HG02642 (cell line): ENCODE results near the gene HPS4.
A peak's percentile ranks its signal among the peaks of the same experiment; 100 is the strongest.
"Not testable (repeated sequence)": the region's sequence is repeated elsewhere in the genome, so short reads cannot be mapped to it uniquely, and the experiment has no call there.

ENCODE experiments used
- ATAC-seq: cut with Tn5 transposase; IDR thresholded peaks from one replicate; pipeline ENCODE4 v1.9.1; 2021; ENCODE audit warnings: mild to moderate bottlenecking; ENCODE audit not compliant: unreplicated experiment, poor library complexity

Gene HPS4

DNA sequence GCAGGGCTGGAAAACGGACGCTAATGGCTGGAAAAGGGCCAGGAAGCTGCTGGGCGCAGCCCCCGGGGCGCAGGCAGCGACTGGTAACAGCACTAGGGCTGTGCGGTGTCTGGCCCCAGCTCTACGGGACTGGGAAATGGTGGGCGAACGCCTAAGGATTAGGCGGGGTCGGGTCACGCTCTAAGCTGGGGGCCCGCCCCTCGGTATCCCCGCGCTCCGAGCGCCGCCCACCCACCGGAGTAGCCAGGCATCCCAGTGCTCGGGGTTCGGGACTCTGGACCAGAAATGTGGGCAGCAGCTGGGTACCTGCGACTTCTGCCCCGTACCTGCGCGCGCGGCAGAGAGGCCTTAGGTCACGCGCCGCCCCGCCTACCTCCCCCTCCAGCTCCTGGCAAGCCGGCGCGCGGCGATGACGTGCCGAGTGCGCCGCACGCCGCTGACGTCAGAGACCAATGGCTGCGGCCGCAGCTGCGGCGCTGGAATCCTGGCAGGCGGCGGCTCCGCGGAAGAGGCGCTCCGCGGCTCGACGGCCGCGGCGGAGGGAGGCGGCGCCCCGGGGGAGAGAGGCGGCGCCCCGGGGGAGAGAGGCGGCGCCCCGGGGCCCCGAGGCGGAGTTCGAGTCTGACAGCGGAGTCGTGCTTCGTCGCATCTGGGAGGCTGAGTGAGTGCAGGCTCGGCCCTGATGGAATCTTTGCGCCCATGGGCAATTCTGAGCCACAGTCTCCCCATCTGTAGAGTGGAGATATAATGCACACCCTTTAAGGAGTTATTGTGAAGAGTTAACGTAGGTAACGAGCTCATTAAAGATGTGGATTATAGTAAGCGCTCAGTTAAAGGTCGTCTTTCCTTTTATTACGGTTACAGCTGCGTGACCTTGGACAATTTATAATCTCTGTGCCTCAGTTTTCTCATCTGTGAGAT is at the start of gene HPS4, which contains the start of gene SRRD:
HPS4 (minus strand) TSS at position 345 of the 921 bp plus-strand sequence. CDS start 2,021 bp downstream, outside the sequence.
SRRD (plus strand) TSS at position 439 of the 921 bp plus-strand sequence; CDS start at position 453, 14 bp downstream.
- peak; percentile 77 for ATAC-seq

DNA sequence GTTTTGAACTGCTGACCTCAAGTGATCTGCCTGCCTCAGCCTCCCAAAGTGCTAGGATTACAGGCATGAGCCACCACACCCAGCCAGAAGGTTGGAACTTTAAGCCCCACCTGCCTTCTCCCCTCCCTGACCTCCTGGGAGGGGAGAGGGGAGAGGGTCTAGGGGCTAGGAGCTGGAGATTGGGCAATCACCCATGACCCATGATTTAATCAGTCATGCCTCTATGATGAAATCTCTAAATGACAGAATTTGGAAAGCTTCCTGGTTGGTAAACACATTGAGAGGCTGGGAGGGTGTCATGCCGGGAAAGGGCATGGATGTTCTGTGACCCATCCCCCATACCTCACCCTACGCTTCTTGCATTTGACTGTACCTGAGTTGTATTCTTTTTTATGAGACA is 45.8 kb upstream of the HPS4 start:
- ATAC-seq: no peak

DNA sequence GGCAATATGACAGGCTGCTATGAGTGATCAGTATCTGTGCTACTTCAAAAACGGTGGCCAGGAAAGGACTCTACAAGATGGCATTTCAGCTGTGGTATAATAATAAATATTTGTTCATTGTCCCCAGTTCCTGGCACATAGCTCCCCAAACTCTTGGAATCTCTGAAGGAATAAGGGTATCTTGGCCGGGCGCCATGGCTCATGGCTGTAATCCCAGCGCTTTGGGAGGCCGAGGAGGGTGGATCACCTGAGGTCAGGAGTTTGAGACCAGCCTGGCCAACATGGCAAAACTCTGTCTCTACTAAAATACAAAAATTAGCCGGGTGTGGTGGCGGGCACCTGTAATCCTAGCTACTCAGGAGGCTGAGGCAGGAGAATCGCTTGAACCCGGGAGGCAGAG is 44.9 kb upstream of the HPS4 start:
- not testable (repeated sequence) for ATAC-seq

DNA sequence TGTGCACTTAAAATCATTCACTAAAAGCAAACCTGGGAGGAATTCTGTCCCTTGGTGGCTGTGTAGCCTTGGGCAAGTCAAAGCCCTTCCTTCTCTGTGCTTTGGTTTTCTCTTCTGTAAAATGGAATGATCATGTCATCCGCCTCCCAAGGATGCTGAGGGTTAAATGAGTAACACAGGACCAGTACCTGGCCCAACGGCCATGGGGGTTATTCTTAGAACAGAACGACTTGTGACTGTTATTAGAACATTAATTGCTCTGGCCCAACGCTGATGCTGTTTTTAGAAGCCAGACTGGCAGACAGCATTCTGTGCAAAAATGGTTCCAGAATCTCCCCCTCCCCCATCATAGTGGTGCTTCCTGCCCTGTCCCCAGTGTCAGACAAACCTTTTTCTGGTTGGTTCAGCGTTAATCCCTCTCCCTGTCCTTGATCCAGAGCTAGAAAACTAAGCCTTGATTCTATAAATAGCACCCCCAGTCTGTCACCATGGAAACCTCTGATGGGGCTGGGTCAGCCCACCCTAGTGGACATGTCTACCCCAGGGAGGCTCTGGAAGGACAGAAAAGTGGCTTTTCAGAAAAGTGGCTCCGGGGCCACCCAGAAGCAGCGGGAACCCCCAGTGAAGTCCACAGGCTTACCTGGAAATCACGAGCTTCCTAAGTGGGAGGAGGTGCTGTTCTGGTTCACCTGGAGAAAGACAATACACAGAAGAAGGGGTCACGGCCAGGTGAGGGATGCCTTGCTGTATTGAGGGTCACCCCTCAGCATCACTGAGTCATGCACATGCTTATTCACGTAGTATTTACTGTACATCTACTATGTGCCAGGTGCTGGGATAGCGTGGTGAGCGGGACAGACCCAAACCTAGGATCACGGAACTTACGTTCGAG is 44.2 kb upstream of the HPS4 start:
- ATAC-seq: no peak

DNA sequence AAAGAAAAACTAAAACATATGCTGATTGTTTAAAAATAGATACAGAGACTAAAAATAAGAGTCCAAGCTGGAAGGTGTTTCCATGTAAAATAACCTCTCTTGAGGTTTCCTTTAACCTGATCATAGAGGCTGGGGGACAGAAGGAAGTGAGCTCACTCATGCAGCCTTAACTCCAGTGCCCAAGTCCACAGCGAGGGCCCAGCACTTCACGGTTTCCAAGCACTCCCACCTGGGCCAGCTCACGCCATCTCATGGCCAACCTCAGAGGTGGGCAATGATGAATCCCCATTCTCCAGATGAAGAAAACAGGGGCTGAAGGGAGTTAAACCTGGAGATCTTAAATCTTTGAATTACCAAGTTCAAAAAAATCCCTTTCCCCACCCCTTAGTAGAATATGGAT is 43.6 kb upstream of the HPS4 start:
- ATAC-seq: no peak

DNA sequence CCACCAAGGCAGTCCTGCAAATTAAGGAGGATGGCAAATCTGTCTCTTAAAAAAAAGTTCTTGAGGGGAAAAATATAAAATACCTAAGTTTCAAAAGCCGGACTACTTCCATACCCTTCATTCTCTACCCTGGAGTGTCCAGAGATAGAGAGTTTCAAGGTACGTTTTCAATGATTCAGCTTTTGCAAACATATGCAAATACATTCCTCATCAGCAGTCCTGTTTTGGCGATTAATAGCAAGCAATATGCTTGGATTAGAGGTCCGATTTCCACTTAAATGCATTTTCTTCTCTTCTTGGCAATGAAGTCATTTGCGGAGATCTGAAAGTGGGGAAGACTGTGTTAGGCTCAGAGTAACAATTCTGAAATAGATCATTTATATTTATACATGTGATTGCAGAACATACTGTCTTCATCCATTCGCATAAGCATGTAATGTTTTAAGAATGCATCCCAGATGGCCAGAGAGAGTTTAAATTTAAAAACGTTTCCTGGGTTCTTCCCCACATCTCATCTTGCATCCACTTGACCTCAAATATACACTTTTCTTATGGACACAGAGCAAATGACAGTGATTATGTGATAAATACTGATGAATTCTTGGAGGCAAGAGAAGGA is 42.5 kb upstream of the HPS4 start:
- ATAC-seq: no peak

DNA sequence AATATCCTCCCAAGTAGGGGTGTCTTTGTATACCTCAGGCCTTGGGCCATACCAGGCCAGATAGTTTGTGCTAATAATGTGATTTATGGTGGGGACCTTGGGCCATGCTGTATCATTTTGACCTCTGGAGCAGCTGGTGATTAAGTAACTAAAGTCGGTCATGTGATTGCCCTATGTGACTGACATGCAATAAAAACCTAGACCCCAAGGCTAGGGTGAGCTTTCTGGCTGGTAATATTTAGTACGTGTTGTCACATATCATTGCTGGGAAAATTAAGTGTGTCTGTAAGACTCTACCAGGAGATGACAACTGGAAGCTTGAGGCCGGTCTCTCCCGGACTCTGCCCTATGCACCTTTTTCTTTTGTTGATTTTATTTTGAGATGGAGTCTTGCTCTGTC is 41.3 kb upstream of the HPS4 start:
- no peak for ATAC-seq

DNA sequence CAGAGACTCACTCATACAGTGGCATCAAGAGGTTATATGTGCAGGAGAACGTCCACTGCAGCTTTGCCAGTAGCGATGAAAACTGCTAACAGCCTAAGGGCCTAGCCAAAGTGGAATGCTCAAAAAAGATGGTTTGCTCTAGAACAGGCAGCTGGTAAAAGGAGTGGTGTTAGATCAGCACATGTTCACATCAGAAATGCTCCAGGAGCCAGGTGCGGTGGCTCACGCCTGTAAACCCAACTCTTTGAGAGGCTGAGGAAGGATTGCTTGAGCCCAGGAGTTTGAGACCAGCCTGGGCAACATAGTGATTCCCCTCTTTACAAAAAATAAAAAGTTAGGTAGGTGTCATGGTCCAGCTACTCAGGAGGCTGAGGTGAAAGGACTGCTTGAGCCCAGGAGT is 39.0 kb upstream of the HPS4 start:
- no peak for ATAC-seq

DNA sequence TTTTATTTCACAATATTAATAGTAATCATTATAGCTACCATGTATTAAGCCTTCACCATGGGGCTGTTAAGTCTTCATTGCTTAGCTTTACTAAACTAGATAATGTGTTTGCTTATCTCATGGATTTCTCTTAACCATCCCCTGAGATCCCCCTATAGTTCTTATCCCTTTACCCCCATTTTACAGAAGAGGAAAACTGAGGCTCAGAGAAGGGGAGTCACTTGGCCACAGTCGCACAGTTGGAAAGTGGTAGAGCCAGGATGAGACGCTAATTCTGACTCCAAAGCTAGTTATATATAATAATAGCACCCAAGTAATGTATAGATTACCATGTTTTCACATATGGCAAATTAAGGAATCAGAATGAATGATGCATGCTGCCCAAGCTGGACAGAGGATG is 38.4 kb upstream of the HPS4 start:
- no peak for ATAC-seq

DNA sequence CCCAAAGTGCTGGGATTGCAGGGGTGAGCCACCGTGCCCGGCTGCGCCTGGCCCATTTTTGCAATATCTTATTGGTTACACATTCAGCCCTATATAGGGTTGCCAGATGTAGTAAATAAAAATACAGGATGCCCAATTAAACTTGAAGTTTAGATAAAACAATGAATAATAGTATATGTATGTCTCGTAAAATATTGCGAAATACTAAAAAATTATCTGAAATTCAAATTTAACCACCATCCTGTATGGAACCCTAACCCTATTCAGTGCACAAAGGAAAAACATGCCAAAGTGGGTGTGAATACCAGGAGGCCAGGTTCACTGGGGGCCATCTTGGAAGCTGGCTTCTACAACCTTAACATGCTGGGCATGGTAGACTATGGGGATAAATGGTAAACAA is 33.8 kb upstream of the HPS4 start:
- ATAC-seq: no peak

DNA sequence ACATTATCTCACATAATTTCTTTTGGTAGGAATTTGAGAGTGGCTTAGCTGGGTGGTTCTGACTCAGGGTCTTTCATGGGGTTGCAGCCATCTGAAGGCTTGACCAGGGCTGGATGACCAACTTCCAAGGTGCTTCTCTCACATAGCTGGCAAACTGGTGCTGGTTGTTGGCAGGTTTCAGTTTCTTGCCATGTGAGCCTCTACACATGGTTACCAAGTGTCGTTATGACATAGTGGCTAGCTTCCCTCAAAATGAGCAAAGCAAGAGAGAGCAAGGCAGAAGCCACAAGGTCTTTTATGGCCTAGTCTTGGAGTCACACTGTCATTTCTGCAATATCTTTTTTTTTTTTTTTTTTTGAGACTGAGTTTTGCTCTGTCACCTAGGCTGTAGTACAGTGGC is 32.9 kb upstream of the HPS4 start:
- ATAC-seq: no peak

DNA sequence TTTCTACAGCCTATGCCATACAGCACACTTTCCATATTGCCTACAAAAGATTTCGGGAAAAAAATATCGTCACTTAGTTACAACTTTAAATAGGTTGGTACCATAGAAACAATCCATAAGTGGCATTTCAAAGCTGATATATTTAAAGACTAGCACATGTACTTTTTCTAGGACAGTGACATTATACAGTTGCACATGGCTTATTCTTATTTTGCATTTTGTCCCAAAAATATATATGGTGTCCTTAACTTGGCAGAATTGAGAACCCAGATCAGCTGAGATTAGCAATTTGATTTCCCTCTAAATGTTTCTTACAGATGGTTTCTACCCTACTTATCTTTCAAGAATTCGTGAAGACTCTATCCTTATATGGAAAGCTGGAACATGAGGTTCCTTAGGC is 32.3 kb upstream of the HPS4 start:
- no peak for ATAC-seq

DNA sequence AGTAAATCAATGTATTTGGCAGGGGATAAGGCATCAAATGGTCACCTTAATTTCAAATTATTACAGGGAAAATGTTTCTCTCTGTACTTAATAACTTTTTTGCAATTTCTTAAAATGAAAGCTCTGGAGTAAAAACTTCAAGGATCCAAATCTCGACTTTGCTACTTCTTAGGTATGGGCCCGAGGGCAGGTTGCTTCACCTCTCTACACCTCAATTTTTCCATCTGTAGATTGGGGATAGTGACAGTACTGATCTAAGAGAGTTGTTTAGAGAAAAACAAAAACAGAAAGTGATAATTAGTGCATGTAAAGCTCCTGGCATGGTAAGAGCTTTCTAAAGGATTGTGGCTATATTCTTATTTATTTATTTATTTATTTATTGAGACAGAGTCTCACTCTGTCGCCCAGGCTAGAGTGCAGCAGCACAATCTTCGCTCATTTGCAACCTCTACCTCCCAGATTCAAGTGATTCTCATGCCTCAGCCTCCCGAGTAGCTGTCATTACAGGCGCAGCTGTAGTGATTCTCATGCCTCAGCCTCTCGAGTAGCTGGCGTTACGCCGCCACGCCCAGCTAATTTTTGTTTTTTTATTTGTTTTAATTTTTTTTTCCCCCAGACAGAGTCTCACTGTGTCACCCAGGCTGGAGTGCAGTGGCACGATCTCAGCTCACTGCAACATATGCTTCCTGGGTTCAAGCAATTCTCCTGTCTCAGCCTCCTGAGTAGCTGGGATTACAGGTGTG is 31.0 kb upstream of the HPS4 start:
- ATAC-seq: no peak

DNA sequence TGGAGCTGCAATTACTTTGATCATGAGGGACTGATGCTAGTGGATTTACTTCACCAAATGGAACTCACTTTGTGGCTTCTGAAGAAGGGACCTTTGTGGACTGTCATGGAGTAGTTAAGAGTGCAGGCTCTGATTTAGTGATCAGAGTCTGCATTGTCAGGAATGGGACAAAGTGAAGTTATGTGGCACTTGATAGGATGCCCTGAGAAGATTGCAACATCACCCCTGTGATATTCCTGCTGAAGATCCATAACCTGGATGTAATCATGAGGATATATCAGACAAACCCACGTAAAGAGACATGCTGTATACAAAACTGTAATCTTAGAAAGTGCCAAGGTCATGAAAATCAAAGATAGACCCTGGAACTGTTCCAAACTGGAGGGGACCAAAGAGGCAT is 30.3 kb upstream of the HPS4 start:
- no peak for ATAC-seq

DNA sequence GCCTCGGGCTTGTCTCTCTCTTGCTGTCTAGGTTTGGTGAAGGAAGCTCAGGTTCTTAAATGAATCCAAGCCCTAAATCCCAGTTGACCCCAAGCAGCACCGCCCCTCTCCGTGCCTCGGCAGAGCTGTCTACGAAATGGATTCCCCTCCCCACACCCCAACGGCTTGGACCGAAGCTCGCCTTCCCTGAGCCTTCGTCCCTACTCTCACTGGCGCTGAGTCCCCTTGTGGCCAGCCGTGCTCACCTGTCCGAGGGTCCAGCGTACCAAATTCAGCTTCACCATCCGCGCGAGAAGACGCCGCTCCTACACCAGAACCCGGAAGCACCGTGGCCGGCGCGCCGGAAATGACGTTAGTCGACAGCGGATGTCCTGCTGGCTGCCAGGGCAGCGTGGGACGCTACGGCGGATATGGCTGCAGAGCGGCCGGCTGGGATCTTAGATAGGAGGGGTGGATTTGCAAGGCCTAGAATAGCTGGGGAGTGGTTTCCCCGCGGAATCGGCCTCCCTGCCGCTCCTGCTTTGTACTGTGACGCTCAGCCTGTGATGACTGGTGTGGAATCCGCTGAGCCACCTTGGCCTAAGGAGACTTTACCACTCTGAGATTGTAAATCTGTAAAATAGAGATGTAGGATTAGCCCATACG is 28.7 kb upstream of the HPS4 start, which contains the start of gene TFIP11:
TFIP11 (minus strand) TSS at position 325 of the 645 bp plus-strand sequence. CDS start 2,201 bp downstream, outside the sequence.
- peak; percentile 97 for ATAC-seq

DNA sequence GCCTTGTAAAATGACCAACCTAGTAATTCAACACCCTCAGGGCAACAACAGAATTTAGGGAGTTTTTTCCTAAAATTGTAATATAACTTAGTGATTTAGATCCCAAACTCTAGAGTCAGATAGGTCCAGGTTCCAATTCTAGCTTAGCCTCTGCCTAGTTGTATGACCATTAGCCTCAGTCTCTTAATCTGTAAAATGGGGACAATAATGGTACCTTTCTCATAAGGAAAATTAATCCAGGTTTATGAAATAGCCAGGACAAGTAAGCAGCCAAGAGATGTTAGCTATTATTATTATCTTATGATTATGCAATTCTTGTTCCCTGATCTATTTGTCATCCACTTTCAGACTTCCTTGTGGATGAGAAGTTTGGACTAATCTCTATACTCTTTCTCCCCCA is 24.6 kb upstream of the HPS4 start:
- no peak for ATAC-seq

DNA sequence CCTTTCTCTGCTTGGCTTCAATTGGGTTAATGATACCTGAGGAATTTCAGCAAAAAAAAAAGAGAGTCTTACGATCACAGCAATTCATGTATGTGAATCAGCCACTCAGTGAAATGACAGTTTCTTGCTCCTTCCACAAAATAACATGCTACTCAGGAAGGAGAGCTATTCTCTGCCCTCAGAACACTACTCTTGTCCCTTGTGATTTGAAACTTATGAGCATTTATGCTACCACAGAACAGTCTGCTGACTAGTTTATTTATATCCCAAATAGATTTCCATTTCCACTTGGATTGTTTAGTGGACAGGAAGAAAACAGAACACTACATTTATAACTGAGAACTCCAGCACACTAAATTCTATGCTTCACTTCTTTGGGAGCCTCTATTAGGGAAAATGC is 20.2 kb upstream of the HPS4 start:
- no peak for ATAC-seq

DNA sequence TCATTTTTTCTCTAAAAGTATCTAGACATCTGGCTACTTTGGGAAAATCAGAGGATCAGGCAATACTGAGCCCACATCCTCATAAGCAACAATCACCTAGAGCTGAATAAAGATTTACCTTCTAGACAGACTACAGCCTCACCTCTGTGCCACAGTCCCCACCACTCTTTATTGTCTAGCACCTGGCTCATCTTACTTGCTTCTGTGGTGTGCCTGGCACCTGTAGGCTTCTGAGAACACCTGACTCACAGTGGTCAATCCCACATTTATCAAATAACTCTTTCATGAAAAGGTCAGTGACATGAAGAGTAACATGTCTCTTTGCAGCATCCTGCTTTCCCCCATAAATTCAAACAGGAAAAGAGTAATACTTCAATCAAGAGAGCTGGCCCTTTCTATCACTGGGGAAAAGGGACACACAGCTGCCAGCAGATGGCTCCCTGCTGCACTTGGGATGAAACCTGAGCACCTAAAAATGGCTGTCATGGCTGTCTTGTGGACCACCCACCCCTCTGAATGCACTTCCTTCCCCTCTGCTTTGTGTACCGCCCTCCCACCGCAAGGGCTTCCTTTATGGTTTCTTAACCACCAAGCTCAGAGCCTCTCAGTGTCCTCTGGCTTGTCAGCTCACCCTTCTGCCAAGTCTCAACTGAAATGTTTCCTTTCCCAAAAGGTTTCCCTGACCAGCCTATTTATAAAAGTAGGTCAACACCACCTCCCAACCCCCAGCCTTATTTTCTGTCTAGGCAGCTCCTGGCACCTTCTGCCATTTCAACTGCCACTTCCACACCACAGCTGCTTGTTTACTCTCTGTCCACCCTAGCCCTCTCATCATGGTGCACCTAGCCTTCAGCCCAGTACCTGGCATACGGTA is 19.3 kb upstream of the HPS4 start:
- no peak for ATAC-seq
